Embryonic facial prominence (tissue), 1 donor: ENCODE data around the gene WDR44.
"Not testable (repeated sequence)": the region's sequence is repeated elsewhere in the genome, so short reads cannot be mapped to it uniquely, and the experiment has no call there.

Experiments used
- DNase-seq: peaks from one replicate; pipeline ENCODE4 v3.0.0-alpha.2; 2016; ENCODE audit errors: extremely low spot score

WDR44 gene

GRCh38 chrX:118480172-118480571, 134.3 kb downstream of the WDR44 start:
- no peak for DNase-seq

- DNase-seq, result not testable (repeated sequence)
These were observed 136.5 kb downstream of the WDR44 start for GRCh38 chrX:118482384-118482783.

- no peak for DNase-seq
These were observed 138.5 kb downstream of the WDR44 start for GRCh38 chrX:118484216-118484903.

GRCh38 chrX:118486693-118487092, 140.8 kb downstream of the WDR44 start:
- not testable (repeated sequence) for DNase-seq

- no peak for DNase-seq
These were observed 147.1 kb downstream of the WDR44 start for GRCh38 chrX:118493016-118493415.

GRCh38 chrX:118493653-118494297, 147.9 kb downstream of the WDR44 start:
- DNase-seq, result no peak

- DNase-seq, result peak; percentile 32
These were observed 149.4 kb downstream of the WDR44 start, which contains the start of gene DOCK11 for GRCh38 chrX:118495061-118495921. Gene DOCK11, plus strand, starts transcription at chrX:118495815. Its CDS starts 157 bp downstream, at chrX:118495972.

- no peak for DNase-seq
These were observed 150.3 kb downstream of the WDR44 start for GRCh38 chrX:118495958-118496762.

GRCh38 chrX:118496763-118497079, 150.8 kb downstream of the WDR44 start:
- no peak for DNase-seq

GRCh38 chrX:118497180-118497818, 151.4 kb downstream of the WDR44 start:
- DNase-seq, result no peak

- no peak for DNase-seq
These were observed 152.4 kb downstream of the WDR44 start for GRCh38 chrX:118498351-118498750.

- no peak for DNase-seq
These were observed 152.8 kb downstream of the WDR44 start for GRCh38 chrX:118498755-118499154.

- DNase-seq, result no peak
These were observed 153.4 kb downstream of the WDR44 start for GRCh38 chrX:118499295-118499694.
